ENCODE measurements around the gene SNRNP48.

- no peak for TF ChIP-seq SP1 (CRISPR knock-in tag; conservative IDR thresholded peaks at IDR 0.05)
- TF ChIP-seq, protein P1, sequence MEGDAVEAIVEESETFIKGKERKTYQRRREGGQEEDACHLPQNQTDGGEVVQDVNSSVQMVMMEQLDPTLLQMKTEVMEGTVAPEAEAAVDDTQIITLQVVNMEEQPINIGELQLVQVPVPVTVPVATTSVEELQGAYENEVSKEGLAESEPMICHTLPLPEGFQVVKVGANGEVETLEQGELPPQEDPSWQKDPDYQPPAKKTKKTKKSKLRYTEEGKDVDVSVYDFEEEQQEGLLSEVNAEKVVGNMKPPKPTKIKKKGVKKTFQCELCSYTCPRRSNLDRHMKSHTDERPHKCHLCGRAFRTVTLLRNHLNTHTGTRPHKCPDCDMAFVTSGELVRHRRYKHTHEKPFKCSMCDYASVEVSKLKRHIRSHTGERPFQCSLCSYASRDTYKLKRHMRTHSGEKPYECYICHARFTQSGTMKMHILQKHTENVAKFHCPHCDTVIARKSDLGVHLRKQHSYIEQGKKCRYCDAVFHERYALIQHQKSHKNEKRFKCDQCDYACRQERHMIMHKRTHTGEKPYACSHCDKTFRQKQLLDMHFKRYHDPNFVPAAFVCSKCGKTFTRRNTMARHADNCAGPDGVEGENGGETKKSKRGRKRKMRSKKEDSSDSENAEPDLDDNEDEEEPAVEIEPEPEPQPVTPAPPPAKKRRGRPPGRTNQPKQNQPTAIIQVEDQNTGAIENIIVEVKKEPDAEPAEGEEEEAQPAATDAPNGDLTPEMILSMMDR (IDR thresholded peaks at IDR 0.05): no peak
These were observed 46.9 kb upstream of the SNRNP48 start for GRCh38 chr6:7542874-7543624.
